Mesenchymal stem cell (in vitro differentiated cells and primary cell): ENCODE data around the gene DPP6.

ENCODE experiments used
- DNase-seq: peaks from one replicate; pipeline ENCODE4 v3.0.0-alpha.2; 2013
- H2AFZ ChIP-seq: one replicate; pipeline ENCODE4 v1.6.1; 2013; ENCODE audit warnings: low read depth, mild to moderate bottlenecking, control low read depth, inconsistent platforms, low read length, moderate library complexity
- H2AK5ac ChIP-seq: 2 replicates; pipeline ENCODE4 v1.6.1; 2013; ENCODE audit warnings: low read length, moderate library complexity, mild to moderate bottlenecking, inconsistent platforms; ENCODE audit not compliant: severe bottlenecking
- H2BK120ac ChIP-seq: one replicate; pipeline ENCODE4 v1.6.1; 2013; ENCODE audit warnings: low read depth, mild to moderate bottlenecking, inconsistent platforms, low read length, moderate library complexity
- H2BK12ac ChIP-seq, 2 experiments: one replicate each; pipeline ENCODE4 v1.6.1; 2013; ENCODE audit warnings: inconsistent platforms in 2 of 2, low read length in 2 of 2, mild to moderate bottlenecking in 2 of 2, moderate library complexity in 2 of 2, control low read depth in 1 of 2
- H2BK15ac ChIP-seq: one replicate; pipeline ENCODE4 v1.6.1; 2013; ENCODE audit warnings: mild to moderate bottlenecking, low read depth, inconsistent platforms; ENCODE audit not compliant: poor library complexity, severe bottlenecking
- H2BK5ac ChIP-seq: 2 replicates; pipeline ENCODE4 v1.6.1; 2013; ENCODE audit warnings: low read depth, mild to moderate bottlenecking, low read length, control low read depth, inconsistent platforms; ENCODE audit not compliant: poor library complexity, severe bottlenecking
- H3K14ac ChIP-seq, 2 experiments: one replicate each; pipeline ENCODE4 v1.6.1; 2013; ENCODE audit warnings: inconsistent platforms in 2 of 2, low read length in 2 of 2, control low read depth in 1 of 2, mild to moderate bottlenecking in 1 of 2, moderate library complexity in 1 of 2
- H3K18ac ChIP-seq, 2 experiments: one replicate each; pipeline ENCODE4 v1.6.1; 2013; ENCODE audit warnings: inconsistent platforms in 2 of 2, low read length in 2 of 2, control low read depth in 1 of 2, low read depth in 1 of 2, mild to moderate bottlenecking in 1 of 2
- H3K23ac ChIP-seq, 2 experiments: one replicate each; pipeline ENCODE4 v1.6.1; 2013; ENCODE audit warnings: inconsistent platforms in 2 of 2, low read length in 2 of 2, mild to moderate bottlenecking in 2 of 2, moderate library complexity in 2 of 2, control low read depth in 1 of 2
- H3K27ac ChIP-seq: 2 replicates; pipeline ENCODE4 v1.5.1; 2013; ENCODE audit warnings: mild to moderate bottlenecking, moderate library complexity, low read length, control low read depth, inconsistent platforms; ENCODE audit not compliant: poor library complexity, severe bottlenecking
- H3K27me3 ChIP-seq, 2 experiments: 2 replicates each; pipeline versions ENCODE4 v1.6.1 to v1.7.0; 2013; ENCODE audit warnings: low read length in 2 of 2, mild to moderate bottlenecking in 2 of 2, moderate library complexity in 2 of 2, control low read depth in 1 of 2, inconsistent platforms in 1 of 2; ENCODE audit not compliant: control insufficient read depth in 1 of 2, insufficient read depth in 1 of 2
- H3K36me3 ChIP-seq, 2 experiments: 2 replicates each; pipeline versions ENCODE4 v1.6.1 to v1.7.0; 2013; ENCODE audit warnings: low read length in 2 of 2, control low read depth in 1 of 2, inconsistent platforms in 1 of 2, low read depth in 1 of 2, mild to moderate bottlenecking in 1 of 2; ENCODE audit not compliant: insufficient read depth in 2 of 2, control insufficient read depth in 1 of 2
- H3K4ac ChIP-seq, 2 experiments: one replicate each; pipeline ENCODE4 v1.6.1; 2013; ENCODE audit warnings: inconsistent platforms in 2 of 2, low read length in 2 of 2, mild to moderate bottlenecking in 2 of 2, moderate library complexity in 2 of 2, control low read depth in 1 of 2, low read depth in 1 of 2
- H3K4me1 ChIP-seq: 2 replicates; pipeline ENCODE4 v1.6.1; 2013; ENCODE audit warnings: low read depth, low read length, control low read depth; ENCODE audit not compliant: control insufficient read depth, insufficient read depth
- H3K4me2 ChIP-seq: 2 replicates; pipeline ENCODE4 v1.6.1; 2013; ENCODE audit warnings: low read length, mild to moderate bottlenecking, inconsistent platforms; ENCODE audit not compliant: poor library complexity, severe bottlenecking
- H3K4me3 ChIP-seq, 2 experiments: 2 replicates each; pipeline versions ENCODE4 v1.5.1 to v1.7.0; 2013; ENCODE audit warnings: low read length in 2 of 2, mild to moderate bottlenecking in 2 of 2, control low read depth in 1 of 2, low read depth in 1 of 2; ENCODE audit not compliant: insufficient read depth in 1 of 2
- H3K79me1 ChIP-seq: replicated peaks from 2 replicates; pipeline ENCODE4 v1.6.1; 2013; ENCODE audit warnings: mild to moderate bottlenecking, control low read depth, low read length, inconsistent platforms; ENCODE audit not compliant: poor library complexity, severe bottlenecking
- H3K9ac ChIP-seq: 2 replicates; pipeline ENCODE4 v1.7.0; 2013; ENCODE audit warnings: mild to moderate bottlenecking, low read length, moderate library complexity
- H3K9me3 ChIP-seq: 2 replicates; pipeline ENCODE4 v1.7.0; 2013; ENCODE audit warnings: mild to moderate bottlenecking, low read length; ENCODE audit not compliant: control insufficient read depth
- H4K8ac ChIP-seq: one replicate; pipeline ENCODE4 v1.6.1; 2013; ENCODE audit warnings: inconsistent platforms, mild to moderate bottlenecking, low read length, moderate library complexity
- H4K91ac ChIP-seq: one replicate; pipeline ENCODE4 v1.6.1; 2013; ENCODE audit warnings: mild to moderate bottlenecking, low read length, inconsistent platforms
- WGBS: methylation state at CpG from one replicate; pipeline ENCODE4 v1.1.7; 2013; ENCODE audit warnings: mixed read lengths; 5-methylcytosine and 5-hydroxymethylcytosine counted together

The DPP6 gene

DNA sequence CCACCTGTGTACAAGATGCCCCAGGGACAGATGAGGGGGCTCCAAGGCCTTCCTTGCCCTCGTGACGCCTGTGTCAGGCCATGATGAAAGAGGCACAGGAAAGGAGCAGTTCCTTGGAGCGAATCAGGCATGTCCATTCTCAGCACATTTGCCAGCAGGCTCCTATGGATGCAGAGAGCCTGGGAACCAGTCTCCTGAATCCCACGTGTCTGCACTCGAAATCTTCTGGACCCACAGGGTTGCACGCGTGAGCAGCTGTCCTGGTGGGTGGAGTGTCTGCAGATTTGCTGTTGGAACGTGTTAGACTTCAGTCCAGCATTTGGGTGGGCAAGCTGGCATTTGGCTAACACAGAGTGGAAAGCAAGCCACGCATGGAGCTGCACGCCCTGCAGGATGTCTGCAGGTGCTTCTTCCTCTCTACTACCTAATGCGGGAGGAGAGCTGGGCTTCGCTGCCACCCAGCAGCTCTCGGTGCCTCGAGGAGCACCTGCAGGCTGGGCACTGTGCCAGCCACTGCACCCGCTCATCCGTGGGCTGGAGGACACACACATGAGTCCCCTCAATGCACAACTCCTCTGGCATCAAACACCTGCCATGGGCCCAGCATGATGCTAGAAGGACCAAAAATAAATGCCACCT lies 810.1 kb downstream of the DPP6 start:
- H2BK5ac ChIP-seq = no peak overlapping the region
- 78% methylated on average over 16 of the region's 16 CpGs for WGBS

DNA sequence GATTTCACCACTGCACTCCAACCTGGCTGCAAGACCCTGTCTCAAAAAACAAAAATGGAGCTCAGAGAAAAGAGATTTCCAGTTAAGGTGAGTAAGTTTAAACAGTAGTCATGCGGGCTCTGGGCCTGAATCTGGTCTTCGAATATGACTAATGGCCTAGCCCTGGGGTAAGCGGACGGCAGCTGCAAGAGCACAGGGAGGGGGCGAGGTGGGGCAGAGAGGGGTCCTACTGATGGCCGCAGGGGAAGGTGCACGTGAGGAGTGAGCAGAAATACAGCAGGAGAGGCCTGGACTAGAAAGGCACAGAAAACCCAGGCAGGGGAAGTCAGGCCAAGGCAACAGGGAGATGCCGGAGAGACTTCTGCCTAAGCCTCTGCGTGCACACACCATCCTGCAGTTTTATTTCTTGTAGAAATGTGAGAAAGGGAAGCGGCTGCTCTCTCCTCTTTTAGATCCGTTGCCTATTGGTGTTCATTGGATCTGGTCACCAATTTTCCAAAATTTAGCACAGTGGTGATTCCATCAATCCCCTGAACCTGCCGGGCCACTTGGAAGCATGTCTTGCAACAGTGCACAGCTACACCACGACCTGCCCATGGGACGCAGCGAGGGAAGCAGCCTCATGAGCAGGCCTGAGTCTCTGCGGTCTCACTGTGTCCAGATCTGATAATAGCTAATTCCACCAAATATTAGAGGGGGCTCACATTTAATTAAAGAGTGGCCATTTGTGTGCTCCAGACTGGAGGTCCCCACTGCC lies 811.7 kb downstream of the DPP6 start:
- Histone ChIP-seq H3K4me3 (no peak overlapping the region), H3K4me1 (no peaks in the 10 kb centered on the region), H3K4me2 (no peak overlapping the region), H2BK5ac (no peak overlapping the region), H2AK5ac (no peak overlapping the region), H3K27ac (no peak overlapping the region), H2BK15ac (no peak overlapping the region), H3K79me1 (no peaks in the 10 kb centered on the region), H3K9ac (no peak overlapping the region), H4K8ac (no peak overlapping the region), H3K4ac (no peak overlapping the region), H3K9me3 (no peaks in the 10 kb centered on the region), H2AFZ (no peak overlapping the region), H3K27me3 (no peaks in the 10 kb centered on the region), H2BK12ac (no peak overlapping the region), H3K36me3 (peaks cover 0 to 4% of the 10 kb centered on the region in 2 experiments), H3K23ac (no peak overlapping the region), H3K14ac (no peak overlapping the region), H2BK120ac (no peak overlapping the region), H4K91ac (no peak overlapping the region), H3K18ac (no peak overlapping the region)
- DNase-seq = no peak
- 83% methylated on average over 16 of the region's 16 CpGs for WGBS

More for the DNA sequence above, 810.1 kb downstream of the DPP6 start:
- Histone ChIP-seq H3K14ac (no peak overlapping the region), H3K27me3 (no peaks in the 10 kb centered on the region), H2BK15ac (no peak overlapping the region), H4K91ac (no peak overlapping the region), H3K4ac (no peak overlapping the region), H2BK120ac (no peak overlapping the region), H3K23ac (no peak overlapping the region), H2AK5ac (no peak overlapping the region), H4K8ac (no peak overlapping the region), H3K4me1 (no peaks in the 10 kb centered on the region), H3K4me2 (no peak overlapping the region), H2AFZ (no peak overlapping the region), H3K27ac (no peak overlapping the region), H3K79me1 (no peaks in the 10 kb centered on the region), H3K4me3 (no peak overlapping the region), H3K36me3 (peaks cover 0 to 4% of the 10 kb centered on the region in 2 experiments), H3K18ac (no peak overlapping the region), H3K9ac (no peak overlapping the region), H3K9me3 (no peaks in the 10 kb centered on the region), H2BK12ac (no peak overlapping the region)
- DNase-seq = no peak

DNA sequence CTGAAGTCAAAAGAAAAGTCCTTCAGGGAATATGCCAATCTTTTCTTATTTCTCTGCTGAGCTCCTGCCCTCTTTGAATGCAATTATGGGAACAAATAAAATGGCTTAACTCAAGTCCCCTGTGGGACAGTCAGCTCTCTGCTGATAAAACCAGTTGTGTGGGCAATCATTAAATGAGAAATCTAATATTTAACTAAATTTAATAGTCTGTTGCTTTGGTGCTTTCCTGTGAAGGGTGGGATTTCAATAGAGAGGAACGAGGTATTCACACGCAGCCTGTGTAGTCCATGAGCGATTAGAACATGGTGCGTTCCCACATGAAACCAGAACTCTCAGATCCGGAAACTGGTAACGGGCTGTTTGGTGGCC lies 812.3 kb downstream of the DPP6 start:
- Histone ChIP-seq H4K91ac (no peak overlapping the region), H2AFZ (no peak overlapping the region), H3K23ac (no peak overlapping the region), H3K27me3 (no peaks in the 10 kb centered on the region), H2BK5ac (no peak overlapping the region), H2BK15ac (no peak overlapping the region), H3K9ac (no peak overlapping the region), H4K8ac (no peak overlapping the region), H2BK12ac (no peak overlapping the region), H3K4me3 (no peak overlapping the region), H3K14ac (no peak overlapping the region), H3K27ac (no peak overlapping the region), H3K79me1 (no peaks in the 10 kb centered on the region), H3K36me3 (peaks cover 0 to 4% of the 10 kb centered on the region in 2 experiments), H3K4me1 (no peaks in the 10 kb centered on the region), H3K4me2 (no peak overlapping the region), H3K4ac (no peak overlapping the region), H2AK5ac (no peak overlapping the region), H2BK120ac (no peak overlapping the region), H3K9me3 (no peaks in the 10 kb centered on the region), H3K18ac (no peak overlapping the region)
- 94% methylated on average over 6 of the region's 6 CpGs for WGBS
- DNase-seq = no peak

DNA sequence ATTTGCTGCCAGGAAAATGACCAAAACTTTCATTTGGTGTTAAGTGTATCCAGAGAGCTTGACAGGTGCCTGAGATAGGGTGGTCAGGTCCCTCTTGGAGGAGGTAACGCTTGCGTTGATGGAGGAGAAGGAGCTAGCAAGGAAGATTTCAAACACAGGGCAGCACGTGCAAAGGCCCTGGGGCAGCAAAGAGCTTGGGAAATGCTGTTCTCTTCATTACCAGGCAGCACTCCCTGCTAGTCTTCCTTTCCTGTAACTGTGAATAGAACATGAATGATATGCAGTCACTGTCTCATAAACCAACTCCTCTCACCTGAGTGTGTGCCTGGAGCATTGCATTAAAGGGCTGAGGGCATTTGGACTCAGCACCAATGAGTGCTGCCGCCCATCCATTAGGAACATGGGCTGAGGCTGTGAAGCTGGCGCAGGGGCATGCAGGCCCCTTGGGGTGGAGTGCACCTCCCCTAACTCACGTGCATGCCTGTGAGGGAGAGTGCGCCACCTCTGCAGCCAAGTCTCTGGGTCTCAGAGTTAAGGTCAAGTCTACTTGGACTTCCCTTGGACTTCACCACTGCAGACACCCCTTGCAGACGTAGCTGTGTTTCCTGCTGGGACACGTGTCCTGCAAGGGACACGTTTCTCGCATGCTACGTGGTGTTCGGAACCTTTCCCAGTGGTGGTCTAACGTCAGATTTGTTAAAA lies 813.9 kb downstream of the DPP6 start:
- Histone ChIP-seq H3K36me3 (no peaks in the 10 kb centered on the region), H2BK5ac (no peak overlapping the region), H3K79me1 (no peaks in the 10 kb centered on the region), H3K4me1 (no peaks in the 10 kb centered on the region), H3K4me2 (no peak overlapping the region), H3K23ac (no peak overlapping the region), H3K27ac (no peak overlapping the region), H4K8ac (no peak overlapping the region), H3K9me3 (no peaks in the 10 kb centered on the region), H3K4ac (no peak overlapping the region), H4K91ac (no peak overlapping the region), H3K27me3 (no peaks in the 10 kb centered on the region), H3K18ac (no peak overlapping the region), H2BK15ac (no peak overlapping the region), H2AK5ac (no peak overlapping the region), H3K9ac (no peak overlapping the region), H3K14ac (no peak overlapping the region), H3K4me3 (no peak overlapping the region), H2BK120ac (no peak overlapping the region), H2BK12ac (no peak overlapping the region), H2AFZ (no peak overlapping the region)
- DNase-seq = no peak
- WGBS = 85% methylated on average over 13 of the region's 14 CpGs
